GM12864 (cell line): Measurements from ENCODE around the gene UBA1.

Source experiments
- DNase-seq: peaks from one replicate; pipeline ENCODE4 v3.0.0-alpha.2; 2011; ENCODE audit warnings: low read depth
- H3K4me3 ChIP-seq: 2 replicates; pipeline ENCODE4 v1.5.1; 2011; ENCODE audit warnings: mild to moderate bottlenecking, low read depth, low read length, control low read depth
- TF ChIP-seq, protein P1 (sequence below): IDR thresholded peaks from 2 replicates; pipeline ENCODE4 v1.5.1; 2011; ENCODE audit warnings: low read depth, mild to moderate bottlenecking, moderate library complexity, low read length, control low read depth, inconsistent platforms; ENCODE audit errors: missing control alignments

Gene UBA1

GRCh38 chrX:47201345-47201944 lies 7.8 kb downstream of the UBA1 start:
- TF ChIP-seq, protein P1, sequence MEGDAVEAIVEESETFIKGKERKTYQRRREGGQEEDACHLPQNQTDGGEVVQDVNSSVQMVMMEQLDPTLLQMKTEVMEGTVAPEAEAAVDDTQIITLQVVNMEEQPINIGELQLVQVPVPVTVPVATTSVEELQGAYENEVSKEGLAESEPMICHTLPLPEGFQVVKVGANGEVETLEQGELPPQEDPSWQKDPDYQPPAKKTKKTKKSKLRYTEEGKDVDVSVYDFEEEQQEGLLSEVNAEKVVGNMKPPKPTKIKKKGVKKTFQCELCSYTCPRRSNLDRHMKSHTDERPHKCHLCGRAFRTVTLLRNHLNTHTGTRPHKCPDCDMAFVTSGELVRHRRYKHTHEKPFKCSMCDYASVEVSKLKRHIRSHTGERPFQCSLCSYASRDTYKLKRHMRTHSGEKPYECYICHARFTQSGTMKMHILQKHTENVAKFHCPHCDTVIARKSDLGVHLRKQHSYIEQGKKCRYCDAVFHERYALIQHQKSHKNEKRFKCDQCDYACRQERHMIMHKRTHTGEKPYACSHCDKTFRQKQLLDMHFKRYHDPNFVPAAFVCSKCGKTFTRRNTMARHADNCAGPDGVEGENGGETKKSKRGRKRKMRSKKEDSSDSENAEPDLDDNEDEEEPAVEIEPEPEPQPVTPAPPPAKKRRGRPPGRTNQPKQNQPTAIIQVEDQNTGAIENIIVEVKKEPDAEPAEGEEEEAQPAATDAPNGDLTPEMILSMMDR = no peak
- no peak overlapping the region for H3K4me3 ChIP-seq
- DNase-seq = no peak

- no peak for DNase-seq
- no peak overlapping the region for H3K4me3 ChIP-seq
- TF ChIP-seq, protein P1 = no peak
Measured at GRCh38 chrX:47202316-47202715, 8.7 kb downstream of the UBA1 start.

GRCh38 chrX:47202877-47203276 lies 9.2 kb downstream of the UBA1 start:
- TF ChIP-seq, protein P1 = no peak
- DNase-seq = no peak
- no peak overlapping the region for H3K4me3 ChIP-seq

- H3K4me3 ChIP-seq = no peak overlapping the region
- TF ChIP-seq, protein P1 = no peak
- DNase-seq = no peak
Measured at GRCh38 chrX:47204970-47205369, 11.3 kb downstream of the UBA1 start.

GRCh38 chrX:47206316-47206715 lies 12.7 kb downstream of the UBA1 start:
- DNase-seq = no peak
- TF ChIP-seq, protein P1 = no peak

DNA sequence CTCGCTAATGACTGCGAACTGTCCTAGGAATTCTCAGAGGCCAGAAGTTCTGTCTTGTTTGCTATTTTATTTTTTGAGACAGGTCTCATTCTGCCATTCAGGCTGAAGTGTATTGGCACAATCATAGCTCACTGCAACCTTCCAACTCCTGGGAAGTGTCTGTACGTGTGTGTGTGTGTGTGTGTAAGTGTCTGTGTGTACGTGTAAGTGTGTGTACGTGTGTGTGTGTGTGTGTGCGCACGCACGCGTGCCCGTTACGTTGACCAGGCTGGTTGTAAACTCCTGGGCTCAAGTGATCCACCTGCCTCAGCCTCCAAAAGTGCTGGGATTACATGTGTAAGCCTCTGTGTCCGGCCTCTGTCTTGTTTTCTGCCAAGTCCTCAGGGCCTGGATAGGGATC lies 14.5 kb downstream of the UBA1 start:
- DNase-seq = no peak
- TF ChIP-seq, protein P1 = no peak
- no peak overlapping the region for H3K4me3 ChIP-seq

More at GRCh38 chrX:47206316-47206715, 12.7 kb downstream of the UBA1 start:
- H3K4me3 ChIP-seq = no peak overlapping the region

GRCh38 chrX:47209508-47210238 lies 16.0 kb downstream of the UBA1 start:
- no peak overlapping the region for H3K4me3 ChIP-seq
- TF ChIP-seq, protein P1 = no peak
- DNase-seq = no peak
